Thoracic aorta (tissue), 2 donors: ENCODE measurements around the gene PACSIN1. TPM values are rescaled to one million over a fixed set of nuclear protein-coding genes. Genes with fewer than 3 reads are reported as not detected.

Experiments used
- ATAC-seq: fragments of 150-250 bp; one replicate; pipeline ENCODE4 v1.8.0; 2017; ENCODE audit warnings: low read depth; ENCODE audit not compliant: insufficient number of reproducible peaks, low FRiP score
- DNase-seq: peaks from one replicate; pipeline ENCODE4 v3.0.0-alpha.2; 2020; ENCODE audit warnings: low spot score
- H3K27ac ChIP-seq, 2 donors: fragments of 200-600 bp; sonication (generic); 1 replicate in 1 of 2; 2 replicates in 1 of 2; pipeline ENCODE4 v1.5.1; 2016; ENCODE audit warnings: mild to moderate bottlenecking in 2 of 2, moderate library complexity in 2 of 2
- H3K27me3 ChIP-seq: fragments of 200-600 bp; sonication (generic); replicated peaks from 2 replicates; pipeline ENCODE4 v1.6.0; 2016; ENCODE audit warnings: mild to moderate bottlenecking; ENCODE audit not compliant: insufficient read depth
- H3K36me3 ChIP-seq: fragments of 200-600 bp; sonication (generic); one replicate; pipeline ENCODE4 v1.5.1; 2016
- H3K4me1 ChIP-seq, 2 donors: fragments of 200-600 bp; sonication (generic); 1 replicate in 1 of 2; 2 replicates in 1 of 2; pipeline versions ENCODE4 v1.5.1 to v1.6.0; 2016; ENCODE audit warnings: low read depth in 2 of 2, mild to moderate bottlenecking in 1 of 2; ENCODE audit not compliant: control insufficient read depth in 1 of 2
- H3K4me3 ChIP-seq: fragments of 200-600 bp; sonication (generic); 2 replicates; pipeline ENCODE4 v1.5.1; 2016; ENCODE audit warnings: mild to moderate bottlenecking
- H3K9me3 ChIP-seq: fragments of 200-600 bp; sonication (generic); 2 replicates; pipeline ENCODE4 v1.5.1; 2016
- CTCF ChIP-seq: fragments of 200-600 bp; sonication (generic); IDR thresholded peaks from one replicate; pipeline ENCODE4 v1.5.1; 2019; ENCODE audit warnings: antibody characterized with exemption
- total RNA-seq, 2 donors: library from RNA; depleted of rRNA; stranded (reverse); fragments of >200 nt; gene quantifications; one replicate each; pipeline versions ENCODE4 v1.1.0 to v1.2.3, GENCODE V29; 2016

The PACSIN1 gene
- total RNA-seq, 2 donors from 2014 or later: 0.14 TPM; not detected in 1

GRCh38 chr6:34547701-34548644, 82.1 kb downstream of the PACSIN1 start:
- Histone ChIP-seq H3K4me3 (no peak overlapping the region), H3K4me1 (peaks cover 0 to 7% of the 10 kb centered on the region in 2 donors), H3K36me3 (no peaks in the 10 kb centered on the region), H3K27ac (no peak overlapping the region), H3K9me3 (no peaks in the 10 kb centered on the region), H3K27me3 (no peaks in the 10 kb centered on the region)
- TF ChIP-seq CTCF: no peak
- no peak for DNase-seq
- no peak for ATAC-seq

DNA sequence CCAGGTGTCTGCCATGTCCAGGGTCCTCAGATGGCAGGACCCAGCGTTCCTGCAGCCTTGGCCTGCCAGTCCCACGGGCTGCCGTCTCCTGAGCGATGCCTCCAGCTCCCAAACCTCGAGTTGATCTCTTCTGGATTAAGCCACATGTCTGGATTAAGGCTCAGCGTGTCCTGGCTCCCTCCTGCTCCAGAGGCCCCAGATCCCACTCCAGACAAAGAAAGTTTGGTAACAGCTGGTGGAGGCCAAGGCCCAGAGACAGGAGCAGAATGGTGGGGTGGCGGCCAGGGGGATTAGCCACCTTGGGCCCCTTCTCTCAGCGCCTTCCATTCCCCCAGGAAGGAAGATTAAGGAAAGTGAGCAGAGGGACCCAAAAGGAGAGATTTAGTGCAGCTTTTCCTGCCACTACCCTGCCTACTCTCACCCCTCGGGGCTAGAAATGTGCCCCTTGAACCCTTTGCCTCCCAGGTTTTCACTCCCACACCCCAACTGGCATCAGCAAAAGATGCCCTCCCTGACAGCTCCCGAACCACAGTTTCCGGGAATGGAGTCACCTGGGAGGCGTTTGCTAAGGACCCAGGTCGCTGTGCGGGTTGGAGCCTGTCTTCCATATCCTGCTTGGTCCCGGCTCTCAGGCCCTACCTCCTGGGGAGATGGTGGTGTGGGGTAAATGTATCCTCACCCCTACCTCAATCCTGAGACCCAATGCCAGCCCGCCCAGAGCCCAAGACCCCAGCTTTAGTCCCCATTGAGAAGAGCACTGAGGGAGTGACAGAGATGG, 83.3 kb downstream of the PACSIN1 start:
- no peak for ATAC-seq
- no peak overlapping the region for H3K27ac ChIP-seq

DNA sequence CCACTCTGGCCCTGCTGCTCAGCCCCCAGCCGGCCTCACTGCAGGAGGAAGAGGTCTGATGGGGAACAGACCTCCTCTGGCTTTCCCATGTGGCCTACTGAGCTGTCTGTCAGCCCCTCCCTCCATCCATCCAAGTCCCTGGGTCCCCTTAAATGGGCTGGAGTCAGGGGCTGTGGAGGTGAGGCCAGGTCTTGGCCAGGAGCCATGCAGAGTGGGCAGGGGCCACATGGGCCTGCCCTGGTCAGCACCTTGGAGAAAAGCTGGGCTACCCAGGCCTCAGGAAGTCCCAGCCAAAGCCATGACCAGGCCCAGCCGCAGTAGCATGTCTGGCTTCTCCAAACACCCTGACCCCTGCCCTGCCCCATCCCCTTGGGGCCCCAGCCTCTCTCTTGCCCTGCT, 83.9 kb downstream of the PACSIN1 start:
- peaks cover 0 to 7% of the 10 kb centered on the region in 2 donors for H3K4me1 ChIP-seq
- no peak for TF ChIP-seq CTCF
- DNase-seq (no peak), ATAC-seq (no peak)
- no peaks in the 10 kb centered on the region for H3K36me3 ChIP-seq
- H3K27ac ChIP-seq: no peak overlapping the region
- no peaks in the 10 kb centered on the region for H3K27me3 ChIP-seq
- no peak overlapping the region for H3K4me3 ChIP-seq
- no peaks in the 10 kb centered on the region for H3K9me3 ChIP-seq

More for the DNA sequence above, 83.3 kb downstream of the PACSIN1 start:
- TF ChIP-seq CTCF: no peak
- Histone ChIP-seq H3K4me1 (peaks cover 0 to 7% of the 10 kb centered on the region in 2 donors), H3K9me3 (no peaks in the 10 kb centered on the region), H3K4me3 (no peak overlapping the region), H3K27me3 (no peaks in the 10 kb centered on the region), H3K36me3 (no peaks in the 10 kb centered on the region)
- DNase-seq: no peak

- no peak overlapping the region for H3K27ac ChIP-seq
- no peak overlapping the region for H3K4me3 ChIP-seq
- DNase-seq (no peak), ATAC-seq (no peak)
- H3K36me3 ChIP-seq: no peaks in the 10 kb centered on the region
- H3K4me1 ChIP-seq: peaks cover 0 to 4% of the 10 kb centered on the region in 2 donors
- no peaks in the 10 kb centered on the region for H3K27me3 ChIP-seq
- no peak for TF ChIP-seq CTCF
- H3K9me3 ChIP-seq: no peaks in the 10 kb centered on the region
These were observed 85.8 kb downstream of the PACSIN1 start for GRCh38 chr6:34551720-34552119.

- Histone ChIP-seq H3K27me3 (no peaks in the 10 kb centered on the region), H3K9me3 (no peaks in the 10 kb centered on the region), H3K4me3 (no peak overlapping the region), H3K27ac (no peak overlapping the region), H3K4me1 (no peaks in the 10 kb centered on the region), H3K36me3 (no peaks in the 10 kb centered on the region)
- DNase-seq (no peak), ATAC-seq (no peak)
- TF ChIP-seq CTCF: no peak
These were observed 86.7 kb downstream of the PACSIN1 start for GRCh38 chr6:34552620-34553019.
